Measurements from ENCODE around the gene RGS3.

The RGS3 gene

GRCh38 chr9:113514061-113514460 lies 50.5 kb downstream of the RGS3 start:
- DNase-seq, result no peak

GRCh38 chr9:113514748-113515147 lies 51.2 kb downstream of the RGS3 start:
- DNase-seq, result no peak

GRCh38 chr9:113515862-113516261 lies 52.3 kb downstream of the RGS3 start:
- DNase-seq, result no peak

- peak; percentile 76 to 77 for DNase-seq
Measured at GRCh38 chr9:113516840-113517577, 53.5 kb downstream of the RGS3 start.

GRCh38 chr9:113519426-113520108 lies 56.0 kb downstream of the RGS3 start:
- DNase-seq, result no peak

GRCh38 chr9:113520109-113520642 lies 56.6 kb downstream of the RGS3 start:
- DNase-seq, result peak; percentile 54 to 56

- DNase-seq, result no peak
Measured at GRCh38 chr9:113521693-113522255, 58.2 kb downstream of the RGS3 start.

GRCh38 chr9:113522419-113522818 lies 58.9 kb downstream of the RGS3 start:
- no peak for DNase-seq

GRCh38 chr9:113522858-113523257 lies 59.3 kb downstream of the RGS3 start:
- DNase-seq, result no peak

- DNase-seq, result peak; percentile 77 to 86
Measured at GRCh38 chr9:113523421-113524141, 60.1 kb downstream of the RGS3 start.

GRCh38 chr9:113524468-113524867 lies 60.9 kb downstream of the RGS3 start:
- no peak for DNase-seq

GRCh38 chr9:113525205-113525604 lies 61.7 kb downstream of the RGS3 start:
- no peak for DNase-seq

GRCh38 chr9:113525831-113526230 lies 62.3 kb downstream of the RGS3 start:
- no peak for DNase-seq

GRCh38 chr9:113526231-113526746 lies 62.8 kb downstream of the RGS3 start:
- DNase-seq, result no peak

GRCh38 chr9:113526841-113527240 lies 63.3 kb downstream of the RGS3 start:
- no peak for DNase-seq

GRCh38 chr9:113528088-113528487 lies 64.6 kb downstream of the RGS3 start:
- DNase-seq, result no peak

GRCh38 chr9:113528811-113529210 lies 65.3 kb downstream of the RGS3 start:
- no peak for DNase-seq

- DNase-seq, result no peak
Measured at GRCh38 chr9:113529336-113530009, 65.9 kb downstream of the RGS3 start.

- DNase-seq, result no peak
Measured at GRCh38 chr9:113530022-113530635, 66.6 kb downstream of the RGS3 start.

GRCh38 chr9:113530942-113531341 lies 67.4 kb downstream of the RGS3 start:
- no peak for DNase-seq

- DNase-seq, result no peak
Measured at GRCh38 chr9:113531919-113532808, 68.6 kb downstream of the RGS3 start.

Data from stimulated activated CD4-positive, alpha-beta T cell treated with anti-CD3 and anti-CD28 coated beads, Interleukin-2, amount 100 ng/mL, for 24 hours (primary cell).